H1 (cell line): ENCODE results near the gene TMEM121B. TPM values are rescaled to one million over a fixed set of nuclear protein-coding genes. Genes with fewer than 3 reads are reported as not detected.

Source experiments
- CTCF ChIA-PET: fragments of 300-600 bp; sonication (Branson Sonifier 250); formaldehyde crosslinking; loops from one replicate; lab custom pipeline; 2021; ENCODE audit not compliant: partially characterized antibody; lab: Charles Lee
- POLR2A ChIA-PET: fragments of 300-600 bp; sonication (Branson Sonifier 250); formaldehyde crosslinking; loops from one replicate; lab custom pipeline; 2021; ENCODE audit warnings: inconsistent platforms; ENCODE audit not compliant: partially characterized antibody; lab: Charles Lee
- DNase-seq, 2 experiments: peaks; one replicate each; pipeline versions ENCODE4 v3.0.0 to v3.0.0-alpha.2; 2010 to 2022; ENCODE audit warnings: low spot score in 2 of 2, low read depth in 1 of 2, mixed read lengths in 1 of 2
- FAIRE-seq: peaks from 2 replicates; lab custom pipeline; 2011; peaks lifted over from hg19 to GRCh38; lab: Jason Lieb, UNC
- H2AFZ ChIP-seq: 2 replicates; pipeline ENCODE4 v1.8.1; 2012; ENCODE audit warnings: low read length, inconsistent platforms
- H2AK5ac ChIP-seq: 2 replicates; pipeline ENCODE4 v1.6.1; 2013; ENCODE audit warnings: low read depth, low read length
- H2BK120ac ChIP-seq: replicated peaks from 2 replicates; pipeline ENCODE3; 2013; ENCODE audit warnings: low read depth, low read length, inconsistent platforms
- H2BK12ac ChIP-seq: 2 replicates; pipeline ENCODE4 v1.6.1; 2013; ENCODE audit warnings: low read depth, low read length
- H2BK15ac ChIP-seq: 2 replicates; pipeline ENCODE4 v1.6.1; 2013; ENCODE audit warnings: low read length
- H2BK20ac ChIP-seq: 2 replicates; pipeline ENCODE4 v1.6.1; 2013; ENCODE audit warnings: low read length
- H2BK5ac ChIP-seq: 2 replicates; pipeline ENCODE4 v1.6.1; 2013; ENCODE audit warnings: low read depth, low read length
- H3K14ac ChIP-seq: 2 replicates; pipeline ENCODE4 v1.6.1; 2013; ENCODE audit warnings: inconsistent platforms; ENCODE audit not compliant: insufficient read length
- H3K18ac ChIP-seq: 2 replicates; pipeline ENCODE4 v1.6.1; 2013; ENCODE audit warnings: low read length; ENCODE audit errors: extremely low read depth
- H3K23ac ChIP-seq: 2 replicates; pipeline ENCODE4 v1.6.1; 2013; ENCODE audit warnings: inconsistent platforms; ENCODE audit not compliant: insufficient read length
- H3K23me2 ChIP-seq: 2 replicates; pipeline ENCODE4 v1.6.1; 2013; ENCODE audit warnings: low read depth, low read length
- H3K27ac ChIP-seq: 2 replicates; pipeline ENCODE4 v1.6.1; 2011; ENCODE audit warnings: low read depth, low read length, inconsistent platforms
- H3K27me3 ChIP-seq, 4 experiments: replicated peaks in 1 of 4; 1 replicate in 1 of 4; 2 replicates in 3 of 4; pipeline versions ENCODE4 v1.6.1 to v1.8.1; 2011 to 2013; ENCODE audit warnings: low read length in 3 of 4, mild to moderate bottlenecking in 3 of 4, inconsistent platforms in 2 of 4, mixed read lengths in 2 of 4, moderate library complexity in 1 of 4; ENCODE audit not compliant: control insufficient read depth in 3 of 4, insufficient read depth in 3 of 4; ENCODE audit errors: extremely low read depth in 1 of 4
- H3K36me3 ChIP-seq, 4 experiments: 2 replicates each; pipeline versions ENCODE4 v1.6.1 to v1.8.1; 2011 to 2013; ENCODE audit warnings: mild to moderate bottlenecking in 4 of 4, low read length in 3 of 4, moderate library complexity in 2 of 4, control low read depth in 1 of 4, inconsistent platforms in 1 of 4; ENCODE audit not compliant: insufficient read depth in 4 of 4, control insufficient read depth in 2 of 4
- H3K4ac ChIP-seq: replicated peaks from 2 replicates; pipeline ENCODE3; 2013; ENCODE audit warnings: low read length, low read depth, mixed read lengths, inconsistent platforms; ENCODE audit not compliant: insufficient read length
- H3K4me1 ChIP-seq, 4 experiments: replicated peaks in 1 of 4; 1 replicate in 1 of 4; 2 replicates in 3 of 4; pipeline versions ENCODE4 v1.6.1 to v1.8.1; 2011 to 2013; ENCODE audit warnings: low read length in 3 of 4, inconsistent platforms in 2 of 4, mixed read lengths in 1 of 4; ENCODE audit not compliant: insufficient read depth in 4 of 4, control insufficient read depth in 3 of 4
- H3K4me2 ChIP-seq, 2 experiments: 2 replicates each; pipeline versions ENCODE4 v1.6.1 to v1.8.1; 2011 to 2013; ENCODE audit warnings: low read depth in 2 of 2, low read length in 2 of 2, control low read depth in 1 of 2, inconsistent platforms in 1 of 2, mild to moderate bottlenecking in 1 of 2; ENCODE audit not compliant: insufficient read depth in 1 of 2
- H3K4me3 ChIP-seq, 4 experiments: fragments of 200-600, 300-600 bp in 1 of 4; sonication (generic), shearing (Covaris generic), sonication (Bioruptor Twin) in 1 of 4; 2 replicates each; pipeline versions ENCODE4 v1.5.1 to v1.8.1; 2011 to 2016; ENCODE audit warnings: low read length in 4 of 4, low read depth in 3 of 4, control low read depth in 2 of 4, inconsistent platforms in 2 of 4, mild to moderate bottlenecking in 2 of 4, mixed read lengths in 1 of 4, moderate library complexity in 1 of 4; ENCODE audit not compliant: insufficient read depth in 2 of 4; ENCODE audit errors: extremely low read depth in 1 of 4
- H3K56ac ChIP-seq: replicated peaks from 2 replicates; pipeline ENCODE3; 2013; ENCODE audit warnings: low read depth, mild to moderate bottlenecking, mixed read lengths, low read length, inconsistent platforms; ENCODE audit not compliant: insufficient read length
- H3K79me1 ChIP-seq: 2 replicates; pipeline ENCODE4 v1.6.1; 2013; ENCODE audit warnings: low read depth, low read length, control low read depth
- H3K79me2 ChIP-seq, 2 experiments: 2 replicates each; pipeline versions ENCODE4 v1.6.1 to v1.8.1; 2012 to 2013; ENCODE audit warnings: low read length in 2 of 2, mild to moderate bottlenecking in 2 of 2, inconsistent platforms in 1 of 2; ENCODE audit not compliant: insufficient read depth in 2 of 2, control insufficient read depth in 1 of 2
- H3K9ac ChIP-seq, 4 experiments: replicated peaks in 1 of 4; 1 replicate in 1 of 4; 2 replicates in 3 of 4; pipeline versions ENCODE4 v1.6.1 to v1.8.1; 2011 to 2013; ENCODE audit warnings: low read depth in 3 of 4, low read length in 3 of 4, control low read depth in 2 of 4, mild to moderate bottlenecking in 2 of 4, moderate library complexity in 2 of 4, inconsistent platforms in 1 of 4; ENCODE audit errors: extremely low read depth in 1 of 4
- H3K9me3 ChIP-seq, 2 experiments: 2 replicates each; pipeline versions ENCODE4 v1.6.1 to v1.8.1; 2012 to 2013; ENCODE audit warnings: mild to moderate bottlenecking in 2 of 2, moderate library complexity in 2 of 2, control low read depth in 1 of 2, inconsistent platforms in 1 of 2, low read depth in 1 of 2, low read length in 1 of 2, mixed read lengths in 1 of 2; ENCODE audit not compliant: insufficient read depth in 2 of 2
- H4K20me1 ChIP-seq, 2 experiments: replicated peaks in 1 of 2; 2 replicates each; pipeline versions ENCODE3 to v1.8.1; 2011 to 2013; ENCODE audit warnings: inconsistent platforms in 2 of 2, low read length in 2 of 2, mild to moderate bottlenecking in 1 of 2; ENCODE audit not compliant: insufficient read depth in 2 of 2, control insufficient read depth in 1 of 2
- H4K5ac ChIP-seq: 2 replicates; pipeline ENCODE4 v1.6.1; 2013; ENCODE audit warnings: low read length, low read depth, mixed read lengths, inconsistent platforms; ENCODE audit not compliant: insufficient read length
- H4K8ac ChIP-seq: 2 replicates; pipeline ENCODE4 v1.8.0; 2013; ENCODE audit warnings: mild to moderate bottlenecking, moderate library complexity, low read length, inconsistent platforms; ENCODE audit not compliant: insufficient read depth; ENCODE audit errors: extremely low read depth
- H4K91ac ChIP-seq: replicated peaks from 2 replicates; pipeline ENCODE3; 2013; ENCODE audit warnings: low read length, mixed read lengths, inconsistent platforms; ENCODE audit not compliant: insufficient read length
- RNF2 ChIP-seq: fragments of 200-900, 300-1000 bp; sonication (generic); IDR thresholded peaks from 2 replicates; pipeline ENCODE4 v1.7.1; 2016; ENCODE audit warnings: borderline replicate concordance, low read depth, mild to moderate bottlenecking, antibody characterized with exemption, low read length; ENCODE audit not compliant: poor library complexity, severe bottlenecking; ENCODE audit errors: missing control alignments
- WGBS, 2 experiments: shearing (Covaris generic) in 1 of 2; methylation state at CpG; one replicate each; pipeline versions ENCODE4 v1.1.6 to v1.1.7; 2013 to 2015; ENCODE audit warnings: low lambda C conversion rate in 2 of 2, mixed read lengths in 2 of 2, inconsistent platforms in 1 of 2, low coverage in 1 of 2, missing lambda C conversion rate in 1 of 2; ENCODE audit not compliant: insufficient replicate concordance in 2 of 2, insufficient coverage in 1 of 2, insufficient read length in 1 of 2; ENCODE audit errors: extremely low coverage in 1 of 2, missing lambda C conversion rate in 1 of 2; 5-methylcytosine and 5-hydroxymethylcytosine counted together
- polyA plus RNA-seq, 7 experiments: library from polyadenylated mRNA; depleted of rRNA in 3 of 7; stranded (reverse) in 5 of 7; unstranded in 2 of 7; fragments of >200 nt in 5 of 7; fragments of 200-250 nt in 2 of 7; gene quantifications; 1 replicate in 5 of 7; 2 replicates in 1 of 7; 4 replicates in 1 of 7; pipeline versions ENCODE4 v1.2.1 to v1.2.3, GENCODE V29; 2011 to 2013; ENCODE audit warnings: missing spikeins in 2 of 7, mixed read lengths in 2 of 7
- total RNA-seq: library from RNA; stranded (reverse); fragmentation: NEBNext Ultra II Directional; extraction: Animal tissue kit (Norgen Biotek cat#: 25700); gene quantifications from 2 replicates; pipeline ENCODE4 v1.2.1, GENCODE V29; 2021

Gene TMEM121B
- total and polyA plus RNA-seq, 2 of the 8 experiments (the other 6 are each of a cell fraction or from before 2014, with no cell fraction given): 4.3 to 6.9 TPM

- Histone ChIP-seq H3K79me2 (no peaks in the 10 kb centered on the region), H4K8ac (no peak overlapping the region), H3K9me3 (no peaks in the 10 kb centered on the region), H4K20me1 (no peaks in the 10 kb centered on the region), H2AK5ac (no peak overlapping the region), H3K36me3 (peaks cover 0 to 5% (median under 1%) of the 10 kb centered on the region in 4 experiments; a peak in 3 of 8 replicates), H3K4me2 (no peak overlapping the region), H3K9ac (no peak overlapping the region), H3K14ac (no peak overlapping the region), H4K5ac (no peak overlapping the region), H2BK120ac (no peak overlapping the region), H3K4me3 (no peak overlapping the region), H2BK20ac (no peak overlapping the region), H3K4ac (no peak overlapping the region), H2BK5ac (no peak overlapping the region), H3K56ac (no peak overlapping the region), H4K91ac (no peak overlapping the region), H3K4me1 (no peaks in the 10 kb centered on the region), H2BK15ac (no peak overlapping the region), H3K79me1 (no peaks in the 10 kb centered on the region; the same call in 1 of the 2 replicates), H3K23me2 (no peaks in the 10 kb centered on the region), H3K27ac (no peak overlapping the region), H3K27me3 (no peaks in the 10 kb centered on the region), H3K23ac (no peak overlapping the region), H3K18ac (no peak overlapping the region), H2BK12ac (no peak overlapping the region), H2AFZ (no peak overlapping the region)
- DNase-seq (no peak), FAIRE-seq (no peak)
- 86% methylated on average over 9 of the region's 9 CpGs; no CpG with 5 or more reads in 1 of the 2 experiments for WGBS, 2 experiments
- CTCF ChIA-PET: interaction anchor here (1.2 kb wide), 1 partner anchor 9 kb away, joined by 3 read pairs; no protein-coding TSS in a partner anchor
- POLR2A ChIA-PET: no interaction called here
- no peak for TF ChIP-seq RNF2
These were observed 17.8 kb downstream of the TMEM121B start for GRCh38 chr22:17103351-17103750.
